GM18502 (cell line): Measurements from ENCODE around the gene TXNRD2.

Source experiments
- ATAC-seq: cut with Tn5 transposase; IDR thresholded peaks from one replicate; pipeline ENCODE4 v1.9.1; 2021; ENCODE audit warnings: mild to moderate bottlenecking; ENCODE audit not compliant: unreplicated experiment, poor library complexity

Gene TXNRD2

GRCh38 chr22:19969141-19969928 is 27.7 kb upstream of the TXNRD2 start:
- no peak for ATAC-seq

GRCh38 chr22:19968450-19968891 is 26.9 kb upstream of the TXNRD2 start:
- ATAC-seq: no peak

GRCh38 chr22:19967850-19968449 is 26.3 kb upstream of the TXNRD2 start:
- no peak for ATAC-seq

GRCh38 chr22:19966908-19967750 is 25.5 kb upstream of the TXNRD2 start:
- ATAC-seq: no peak

- ATAC-seq: no peak
These were observed 24.4 kb upstream of the TXNRD2 start for GRCh38 chr22:19965771-19966709.

- no peak for ATAC-seq
These were observed 23.2 kb upstream of the TXNRD2 start for GRCh38 chr22:19964701-19965386.

- ATAC-seq: no peak
These were observed 22.4 kb upstream of the TXNRD2 start for GRCh38 chr22:19963863-19964642.

GRCh38 chr22:19962909-19963806 is 21.5 kb upstream of the TXNRD2 start:
- no peak for ATAC-seq

- ATAC-seq: no peak
These were observed 20.8 kb upstream of the TXNRD2 start for GRCh38 chr22:19962246-19962908.

- no peak for ATAC-seq
These were observed 20.2 kb upstream of the TXNRD2 start for GRCh38 chr22:19961868-19962245.

GRCh38 chr22:19961201-19961580 is 19.6 kb upstream of the TXNRD2 start:
- no peak for ATAC-seq

- ATAC-seq: no peak
These were observed 19.0 kb upstream of the TXNRD2 start for GRCh38 chr22:19960491-19961200.

GRCh38 chr22:19959587-19960490 is 18.2 kb upstream of the TXNRD2 start:
- ATAC-seq: no peak

- ATAC-seq: no peak
These were observed 17.5 kb upstream of the TXNRD2 start for GRCh38 chr22:19959043-19959586.
